ENCODE results near the gene METTL1.
"Not testable (repeated sequence)": the region's sequence is repeated elsewhere in the genome, so short reads cannot be mapped to it uniquely, and the experiment has no call there.

Gene METTL1

GRCh38 chr12:57771873-57772428 is at the start of gene METTL1:
METTL1 (minus strand) TSS chr12:57772105; CDS start chr12:57772083, 22 bp downstream.
- DNase-seq, result peak; percentile 72 to 97 (median 91)

DNA sequence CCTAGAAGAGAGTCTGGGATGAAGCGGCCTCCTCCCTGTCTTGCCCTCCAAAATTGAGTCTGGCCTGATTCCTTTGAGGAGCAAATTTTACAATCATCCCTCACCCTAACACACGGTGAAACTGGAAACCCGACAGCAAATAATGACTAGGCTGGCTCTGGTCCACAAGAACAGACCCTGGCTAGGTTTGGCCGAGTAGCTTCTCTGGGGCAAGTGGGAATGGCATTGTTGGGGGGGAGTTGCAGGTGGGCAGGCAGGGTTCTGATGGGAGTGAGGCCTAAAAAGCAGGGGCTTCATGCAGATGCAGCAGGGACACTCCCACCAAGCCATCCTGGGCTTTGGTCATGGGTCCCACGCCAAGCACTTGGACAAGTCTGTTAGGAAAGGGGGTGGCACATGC is 49.1 kb upstream of the METTL1 start:
- not testable (repeated sequence) for DNase-seq

- DNase-seq, result not testable (repeated sequence)
These were observed 48.2 kb upstream of the METTL1 start for GRCh38 chr12:57820119-57820518.

DNA sequence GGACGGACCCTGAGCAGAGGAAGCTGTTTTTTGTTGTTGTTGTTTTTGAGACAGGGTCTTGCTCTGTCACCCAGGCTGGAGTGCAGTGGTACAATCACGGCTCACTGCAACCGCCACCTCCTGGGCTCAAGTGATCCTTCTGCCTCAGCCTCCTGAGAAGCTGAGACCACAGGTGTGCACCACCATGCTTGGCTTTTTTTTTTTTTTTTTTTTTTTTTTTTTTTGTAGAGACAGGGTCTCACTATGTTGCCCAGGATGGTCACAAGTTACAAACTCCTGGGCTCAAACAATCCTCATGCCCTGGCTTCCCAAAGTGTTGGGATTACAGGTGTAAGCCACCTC is 46.1 kb upstream of the METTL1 start:
- DNase-seq, result not testable (repeated sequence)

DNA sequence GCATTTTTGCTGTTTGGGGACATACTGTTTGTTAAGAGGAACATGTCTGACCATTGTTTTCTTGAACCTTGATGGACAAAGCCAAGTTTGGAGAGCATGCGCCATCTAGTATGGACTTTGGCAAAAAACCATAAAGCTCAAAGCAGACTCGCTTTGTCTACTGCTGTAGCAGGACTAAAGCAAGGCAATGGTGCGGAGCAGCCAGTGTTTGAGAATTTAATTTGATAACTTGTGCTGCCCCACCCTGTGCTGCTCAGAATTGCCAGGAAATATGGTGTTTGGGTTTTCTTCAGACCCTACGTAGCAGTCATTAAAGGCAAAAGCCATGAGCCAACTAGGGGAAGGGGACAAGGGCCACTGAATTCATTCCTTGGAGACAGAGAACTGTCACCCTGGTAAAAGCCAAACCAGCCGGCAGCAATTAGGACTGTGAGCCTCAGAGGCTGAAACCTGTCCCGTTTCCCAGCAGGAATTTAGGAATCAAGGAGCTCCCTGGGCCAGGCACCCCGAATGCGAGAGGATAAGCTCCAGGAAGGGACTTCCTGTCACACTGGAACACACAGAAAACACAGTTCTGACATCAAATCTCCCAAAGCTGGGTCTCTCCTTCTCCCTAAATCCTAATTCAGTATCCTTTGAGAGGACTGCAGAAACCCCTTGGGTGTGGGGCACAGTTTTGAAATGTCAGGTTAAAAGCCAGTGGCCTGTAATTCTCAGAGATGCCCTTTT is 45.5 kb upstream of the METTL1 start:
- peak in 1 of 51 donors; percentile 40 for DNase-seq

GRCh38 chr12:57816855-57817151 is 44.9 kb upstream of the METTL1 start:
- no peak for DNase-seq

DNA sequence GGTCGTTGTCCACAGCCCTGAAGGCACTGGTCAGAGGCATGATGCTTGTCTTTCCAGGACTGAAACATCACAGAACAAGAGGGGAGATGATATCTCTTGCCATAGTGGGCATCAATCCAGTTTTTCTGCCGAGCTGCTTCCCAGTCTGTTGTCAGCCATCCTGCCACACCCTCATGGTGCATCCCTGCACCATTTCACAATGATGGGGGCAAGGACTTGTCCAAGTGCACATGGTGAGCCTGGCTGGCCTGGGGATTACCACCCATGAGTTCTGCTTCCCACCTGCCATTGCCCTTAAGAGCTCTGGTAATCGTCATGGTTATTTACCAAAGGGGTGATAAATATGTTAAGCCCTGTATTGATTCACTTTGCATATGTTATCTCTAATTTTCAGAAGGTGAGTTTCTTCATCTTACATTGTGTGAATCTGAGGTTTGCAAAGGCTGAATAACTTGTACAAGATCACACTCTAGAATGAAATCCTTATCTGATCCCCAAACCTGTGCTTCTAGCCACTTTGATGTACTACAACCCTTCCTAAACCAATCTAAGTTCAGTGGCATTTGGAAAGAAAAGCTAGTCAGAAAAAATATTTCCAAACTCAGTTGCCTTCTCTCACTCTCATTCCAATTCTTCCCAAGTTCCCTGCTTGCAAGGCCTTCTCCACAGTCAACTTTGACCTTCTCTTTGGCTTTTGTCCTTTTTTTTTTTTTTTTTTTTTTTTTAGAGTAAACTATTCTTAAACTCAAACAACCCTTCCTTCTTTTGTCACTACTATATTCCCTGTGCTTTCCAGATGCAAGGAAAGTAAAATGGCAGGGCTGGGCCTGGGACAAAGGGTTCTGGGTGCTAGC is 44.3 kb upstream of the METTL1 start:
- DNase-seq, result no peak

- DNase-seq, result no peak
These were observed 43.5 kb upstream of the METTL1 start for GRCh38 chr12:57815177-57816000.

GRCh38 chr12:57813971-57814772 is 42.3 kb upstream of the METTL1 start:
- no peak for DNase-seq

GRCh38 chr12:57813111-57813970 is 41.4 kb upstream of the METTL1 start:
- no peak for DNase-seq

DNA sequence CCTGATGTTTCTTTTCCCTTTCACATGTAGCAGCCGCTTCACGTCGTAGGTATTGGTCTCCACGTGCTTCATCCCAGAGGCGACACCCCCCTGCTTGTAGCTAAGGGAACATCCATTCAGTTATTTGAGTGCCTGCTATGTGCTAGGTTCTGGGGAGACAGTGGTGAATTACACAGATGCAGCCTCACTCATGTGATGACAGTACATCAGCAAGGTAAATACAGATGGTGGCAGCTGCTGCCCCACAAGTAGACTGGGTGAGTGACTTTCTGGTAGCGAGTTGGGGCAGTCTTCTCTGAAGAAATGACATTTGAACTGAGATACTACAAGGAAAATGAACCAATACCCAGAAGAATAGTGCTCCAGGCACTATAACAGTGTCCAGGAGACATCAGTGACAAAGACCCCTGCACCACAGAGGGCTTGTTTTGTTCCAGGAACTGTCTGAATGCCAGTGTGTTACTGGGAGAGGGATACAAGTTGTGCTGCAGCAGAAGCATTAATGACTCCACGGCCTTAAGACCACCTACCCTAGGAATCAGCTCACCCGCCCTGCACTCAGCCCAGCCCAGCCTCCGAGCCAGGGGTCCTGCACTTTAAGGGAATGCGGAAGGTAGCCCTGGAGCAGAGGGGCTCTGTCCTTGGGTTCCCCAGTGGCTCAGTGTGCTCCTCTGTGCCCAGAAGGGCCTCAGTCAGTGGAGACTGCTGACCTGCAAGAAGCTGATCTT is 39.3 kb upstream of the METTL1 start:
- DNase-seq, result no peak

DNA sequence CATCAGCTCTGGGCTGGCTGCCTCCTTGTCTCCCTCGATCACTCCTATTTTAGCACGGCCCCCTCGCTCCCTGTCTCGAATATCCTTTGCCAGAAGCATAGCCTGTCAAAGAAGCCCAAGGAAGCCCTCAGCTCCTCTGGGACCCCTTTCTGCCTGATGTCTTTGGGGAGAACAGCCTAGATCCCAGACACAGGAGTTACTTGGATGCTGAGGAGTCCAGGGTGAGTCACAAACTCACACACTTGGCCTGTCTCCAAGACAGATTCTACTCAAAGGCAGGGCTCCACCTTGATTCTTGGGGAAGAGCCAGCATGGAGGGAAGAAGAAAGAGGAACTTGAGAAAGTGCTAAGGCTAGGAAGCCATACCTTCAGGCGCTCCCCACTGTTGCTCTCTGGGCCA is 38.5 kb upstream of the METTL1 start:
- DNase-seq, result no peak

GRCh38 chr12:57809425-57809824 is 37.5 kb upstream of the METTL1 start:
- DNase-seq, result no peak

GRCh38 chr12:57808351-57808750 is 36.4 kb upstream of the METTL1 start:
- DNase-seq, result no peak

- DNase-seq, result no peak
These were observed 35.4 kb upstream of the METTL1 start for GRCh38 chr12:57807285-57807684.

DNA sequence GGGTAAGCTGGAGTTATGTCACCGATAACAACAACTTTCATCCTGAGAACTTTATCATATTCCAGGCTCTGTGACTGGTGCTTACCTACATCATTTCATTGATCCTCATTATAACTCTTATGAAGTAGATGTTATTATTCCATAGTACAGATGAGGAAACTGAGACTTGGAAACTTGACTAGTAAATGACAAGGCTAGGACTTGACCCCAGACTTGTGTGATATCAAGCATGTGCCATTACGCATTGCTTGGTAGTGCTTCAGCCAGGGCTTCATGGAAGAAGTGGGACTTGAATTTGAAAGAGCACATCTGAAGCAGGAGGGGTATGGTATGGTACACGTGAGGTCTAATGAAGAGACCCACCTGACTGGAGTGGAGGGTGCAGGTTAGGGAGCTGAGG is 34.8 kb upstream of the METTL1 start:
- DNase-seq, result no peak

GRCh38 chr12:57803319-57803893 is 31.5 kb upstream of the METTL1 start:
- peak in 11 of 51 donors; percentile 8 to 29 (median 19) for DNase-seq

GRCh38 chr12:57802607-57803006 is 30.7 kb upstream of the METTL1 start:
- DNase-seq, result no peak

GRCh38 chr12:57800965-57801364 is 29.1 kb upstream of the METTL1 start:
- DNase-seq, result no peak
